ENCODE data around the gene IPP. TPM values are rescaled to one million over a fixed set of nuclear protein-coding genes. Genes with fewer than 3 reads are reported as not detected.

The IPP gene
- total RNA-seq, 3 donors from 2014 or later = 10.5 to 15.4 (median 11.4) TPM

DNA sequence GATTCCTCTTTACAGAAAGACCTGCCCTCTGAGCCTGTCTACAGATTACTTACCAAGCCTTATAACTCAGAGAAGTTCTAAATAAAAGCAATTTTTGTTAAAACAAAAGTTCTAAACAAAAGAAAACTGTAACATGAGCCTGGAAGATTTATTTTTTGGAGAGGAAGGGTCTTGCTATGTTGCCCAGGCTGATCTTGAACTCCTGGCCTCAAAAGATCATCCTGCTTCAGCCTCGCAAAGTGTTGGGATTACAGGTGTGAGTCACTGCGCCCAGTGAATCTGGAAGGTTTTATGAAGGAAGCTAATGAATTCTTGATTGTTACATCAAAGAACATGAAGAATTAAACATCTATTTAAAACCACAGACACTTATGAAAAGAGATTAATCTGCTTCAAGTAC, 91.2 kb downstream of the IPP start:
- Histone ChIP-seq H3K36me3 (peaks cover 11% of the 10 kb centered on the region), H3K9me3 (no peaks in the 10 kb centered on the region), H3K4me1 (no peaks in the 10 kb centered on the region), H3K27ac (no peak overlapping the region), H3K4me3 (no peak overlapping the region), H3K27me3 (no peaks in the 10 kb centered on the region)
- TF ChIP-seq POLR2AphosphoS5 (IDR thresholded peaks at IDR 0.05) = no peak
- TF ChIP-seq POLR2A (IDR thresholded peaks at IDR 0.05) = no peak
- TF ChIP-seq, protein P1, sequence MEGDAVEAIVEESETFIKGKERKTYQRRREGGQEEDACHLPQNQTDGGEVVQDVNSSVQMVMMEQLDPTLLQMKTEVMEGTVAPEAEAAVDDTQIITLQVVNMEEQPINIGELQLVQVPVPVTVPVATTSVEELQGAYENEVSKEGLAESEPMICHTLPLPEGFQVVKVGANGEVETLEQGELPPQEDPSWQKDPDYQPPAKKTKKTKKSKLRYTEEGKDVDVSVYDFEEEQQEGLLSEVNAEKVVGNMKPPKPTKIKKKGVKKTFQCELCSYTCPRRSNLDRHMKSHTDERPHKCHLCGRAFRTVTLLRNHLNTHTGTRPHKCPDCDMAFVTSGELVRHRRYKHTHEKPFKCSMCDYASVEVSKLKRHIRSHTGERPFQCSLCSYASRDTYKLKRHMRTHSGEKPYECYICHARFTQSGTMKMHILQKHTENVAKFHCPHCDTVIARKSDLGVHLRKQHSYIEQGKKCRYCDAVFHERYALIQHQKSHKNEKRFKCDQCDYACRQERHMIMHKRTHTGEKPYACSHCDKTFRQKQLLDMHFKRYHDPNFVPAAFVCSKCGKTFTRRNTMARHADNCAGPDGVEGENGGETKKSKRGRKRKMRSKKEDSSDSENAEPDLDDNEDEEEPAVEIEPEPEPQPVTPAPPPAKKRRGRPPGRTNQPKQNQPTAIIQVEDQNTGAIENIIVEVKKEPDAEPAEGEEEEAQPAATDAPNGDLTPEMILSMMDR (IDR thresholded peaks at IDR 0.05) = no peak
- intact Hi-C loops (cut with DNase I; ENCODE audit: low total_unique reads) = loop anchor here (5.0 kb wide), 1 partner anchor 448 kb away; no protein-coding TSS in a partner anchor
- no peak for DNase-seq (ENCODE audit: low spot score in 2 of 2)

DNA sequence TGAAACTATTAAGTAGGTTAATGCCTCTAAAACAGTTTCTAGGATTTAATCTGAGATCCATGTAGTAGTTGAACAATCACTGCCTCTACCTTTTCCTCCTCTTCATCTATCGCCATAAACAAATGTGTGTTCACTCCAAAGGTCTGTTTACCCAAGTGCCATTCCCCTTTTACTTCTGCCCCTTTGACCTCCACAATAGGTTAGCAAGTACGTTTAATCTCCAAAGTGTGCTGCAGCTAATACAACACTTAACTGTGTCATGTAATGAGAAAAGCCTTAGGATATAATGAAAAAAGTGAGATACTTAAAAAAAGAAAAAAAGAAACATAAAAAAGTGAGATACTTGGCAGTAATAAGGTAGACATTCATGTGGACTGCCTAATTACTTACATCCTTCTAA, 92.3 kb downstream of the IPP start:
- H3K27me3 ChIP-seq = no peaks in the 10 kb centered on the region
- H3K9me3 ChIP-seq = no peaks in the 10 kb centered on the region
- intact Hi-C loops (cut with DNase I; ENCODE audit: low total_unique reads) = loop anchor here (5.0 kb wide), 1 partner anchor 449 kb away; no protein-coding TSS in a partner anchor
- peaks cover 14% of the 10 kb centered on the region for H3K36me3 ChIP-seq
- no peaks in the 10 kb centered on the region for H3K4me1 ChIP-seq
- no peak overlapping the region for H3K27ac ChIP-seq
- no peak overlapping the region for H3K4me3 ChIP-seq
- DNase-seq (ENCODE audit: low spot score in 2 of 2) = no peak
- TF ChIP-seq POLR2AphosphoS5 (IDR thresholded peaks at IDR 0.05) = no peak
- TF ChIP-seq, protein P1 (IDR thresholded peaks at IDR 0.05) = no peak
- no peak for TF ChIP-seq POLR2A (IDR thresholded peaks at IDR 0.05)

DNA sequence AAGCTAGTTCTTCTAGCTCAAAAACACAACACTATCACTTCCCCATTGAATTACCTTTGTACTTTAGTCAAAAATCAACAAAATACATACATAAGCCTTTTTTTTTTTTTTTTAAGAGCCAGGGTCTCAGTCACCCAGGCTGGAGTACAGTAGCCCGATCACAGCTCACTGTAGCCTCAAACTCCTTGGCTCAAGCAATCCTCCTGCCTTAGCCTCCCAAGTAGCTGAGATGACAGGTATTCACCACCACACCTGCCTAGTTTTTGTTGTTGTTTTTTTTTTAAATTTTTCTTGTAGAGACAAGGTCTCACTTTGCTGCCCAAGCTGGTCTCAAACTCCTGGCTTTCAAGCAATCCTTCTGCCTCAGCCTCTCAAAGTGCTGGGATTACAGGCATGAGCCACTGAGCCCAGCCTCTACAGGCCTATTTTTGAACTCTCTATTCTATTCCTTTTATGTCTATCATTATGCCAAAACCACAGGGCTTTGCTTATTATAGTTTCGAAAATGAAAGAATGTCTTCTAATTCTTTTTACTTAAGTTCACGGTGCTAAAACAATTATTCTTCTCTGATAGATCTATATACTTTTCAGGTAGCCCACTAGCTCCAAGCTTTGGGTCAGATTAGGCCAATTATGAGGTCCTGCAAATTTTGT, 93.8 kb downstream of the IPP start:
- TF ChIP-seq, protein P1 (IDR thresholded peaks at IDR 0.05) = no peak
- TF ChIP-seq POLR2A (IDR thresholded peaks at IDR 0.05) (no peak), POLR2AphosphoS5 (IDR thresholded peaks at IDR 0.05) (no peak)
- peaks cover 14% of the 10 kb centered on the region for H3K36me3 ChIP-seq
- H3K4me3 ChIP-seq = no peak overlapping the region
- no peak overlapping the region for H3K27ac ChIP-seq
- intact Hi-C loops (cut with DNase I; ENCODE audit: low total_unique reads) = loop anchor here (5.0 kb wide), 1 partner anchor 451 kb away; no protein-coding TSS in a partner anchor
- no peaks in the 10 kb centered on the region for H3K27me3 ChIP-seq
- no peaks in the 10 kb centered on the region for H3K9me3 ChIP-seq
- H3K4me1 ChIP-seq = no peaks in the 10 kb centered on the region
- DNase-seq (ENCODE audit: low spot score in 2 of 2) = no peak

- intact Hi-C loops (cut with DNase I; ENCODE audit: low total_unique reads) = loop anchor here (5.0 kb wide), 1 partner anchor 453 kb away; no protein-coding TSS in a partner anchor
- Histone ChIP-seq H3K27ac (no peak overlapping the region), H3K4me3 (no peak overlapping the region), H3K27me3 (no peaks in the 10 kb centered on the region), H3K4me1 (no peaks in the 10 kb centered on the region), H3K9me3 (no peaks in the 10 kb centered on the region), H3K36me3 (peaks cover 14% of the 10 kb centered on the region)
- no peak for DNase-seq (ENCODE audit: low spot score in 2 of 2)
- TF ChIP-seq POLR2AphosphoS5 (IDR thresholded peaks at IDR 0.05) = no peak
- TF ChIP-seq POLR2A (IDR thresholded peaks at IDR 0.05) = no peak
- TF ChIP-seq, protein P1 (IDR thresholded peaks at IDR 0.05) = no peak
Measured at GRCh38 chr1:45654540-45655280, 95.7 kb downstream of the IPP start.

Other genes starting within 250 kb of the IPP start
- gene PRDX1, start 228.8 kb downstream of the IPP start, total RNA-seq = 100 to 1,000 TPM; 178 to 313 (median 308) TPM
- 10 to 100 TPM; 85.5 to 96.0 (median 89.4) TPM for gene AKR1A1, start 199.8 kb downstream of the IPP start, total RNA-seq
- 10 to 100 TPM; 83.4 to 96.7 (median 91.0) TPM for gene NASP, start 166.6 kb downstream of the IPP start, total RNA-seq
- gene CCDC17, start 126.6 kb downstream of the IPP start, total RNA-seq = 1 to 10 TPM; 2.3 to 5.7 (median 4.5) TPM
- 100 to 1,000 TPM; 103 to 195 (median 114) TPM for gene GPBP1L1, start 64.1 kb downstream of the IPP start, total RNA-seq
- 10 to 100 TPM; 20.6 to 39.4 (median 29.1) TPM for gene TMEM69, start 62.5 kb downstream of the IPP start, total RNA-seq
- 10 to 100 TPM; 28.0 to 34.4 (median 31.6) TPM for gene MAST2, start 53.0 kb upstream of the IPP start, total RNA-seq

Data from breast epithelium (tissue), 4 donors.